Adrenal gland (tissue), 12 donors: Measurements from ENCODE around the gene NRXN3. TPM values are rescaled to one million over a fixed set of nuclear protein-coding genes. Genes with fewer than 3 reads are reported as not detected.

Experiments
- DNase-seq, 7 donors: peaks; one replicate each; pipeline ENCODE4 v3.0.0-alpha.2; 2019 to 2020
- H3K27ac ChIP-seq, 5 donors: fragments of 200-600 bp; sonication (generic) in 4 of 5; 1 replicate in 3 of 5; 2 replicates in 2 of 5; pipeline versions ENCODE4 v1.5.1 to v1.8.0; 2016 to 2020; ENCODE audit warnings: mild to moderate bottlenecking in 1 of 5
- H3K27me3 ChIP-seq: fragments of 200-600 bp; 2 replicates; pipeline ENCODE4 v1.8.0; 2021
- H3K36me3 ChIP-seq, 2 donors: fragments of 200-600 bp; replicated peaks in 1 of 2; 1 replicate in 1 of 2; 2 replicates in 1 of 2; pipeline versions ENCODE4 v1.5.1 to v1.8.0; 2018 to 2022
- H3K4me1 ChIP-seq, 2 donors: fragments of 200-600 bp; replicated peaks in 1 of 2; 1 replicate in 1 of 2; 2 replicates in 1 of 2; pipeline versions ENCODE4 v1.5.1 to v1.8.0; 2018 to 2021
- H3K4me3 ChIP-seq, 4 donors: fragments of 200-600 bp; sonication (generic) in 3 of 4; one replicate each; pipeline ENCODE4 v1.5.1; 2016 to 2018
- H3K9me3 ChIP-seq, 3 donors: fragments of 200-600 bp; sonication (generic) in 1 of 3; replicated peaks in 1 of 3; 1 replicate in 2 of 3; 2 replicates in 1 of 3; pipeline versions ENCODE4 v1.5.1 to v1.8.0; 2016 to 2021
- POLR2A ChIP-seq, 2 donors: fragments of 450-650 bp; IDR thresholded peaks; one replicate each; pipeline ENCODE4 v1.6.1; 2017; ENCODE audit warnings: antibody characterized with exemption in 2 of 2, mild to moderate bottlenecking in 2 of 2, moderate library complexity in 1 of 2
- WGBS, 4 donors: extraction: QIAGEN DNeasy Blood & Tissue Kit in 2 of 4; methylation state at CpG; one replicate each; pipeline versions ENCODE4 v1.1.5 to v1.1.7; 2013 to 2017; 5-methylcytosine and 5-hydroxymethylcytosine counted together
- intact Hi-C, 2 donors: fragments of 100-400 bp; cut with DNase I; formaldehyde crosslinking; loops; one replicate each; pipeline versions ENCODE4 v1.14.1 to v1.15.0; 2022 to 2023
- polyA plus RNA-seq, 3 donors: library from polyadenylated mRNA; stranded (reverse); fragments of 200-250 nt in 2 of 3; fragments of 350-450 nt in 1 of 3; fragmentation: Illumina TruSeq in 1 of 3; extraction: RNeasy Lipid Tissue Mini Kit (QIAGEN cat#74804) in 1 of 3; gene quantifications; one replicate each; pipeline ENCODE4 v1.2.3, GENCODE V29; 2013 to 2014
- total RNA-seq, 9 donors: library from RNA; depleted of rRNA in 4 of 9; stranded (reverse); fragments of >200 nt in 4 of 9; fragments of 120-200 nt in 1 of 9; fragmentation: NEBNext Ultra II Directional in 1 of 9; extraction: Animal tissue kit (Norgen Biotek cat#: 25700) in 1 of 9; gene quantifications; one replicate each; pipeline versions ENCODE4 v1.1.0 to v1.2.4, GENCODE V29; 2013 to 2023
- TF ChIP-seq, protein P1 (sequence below), 6 experiments: fragments of 450-650 bp in 4 of 6; fragments of 200-600 bp in 2 of 6; sonication (generic) in 1 of 6; IDR thresholded peaks; 1 replicate in 5 of 6; 2 replicates in 1 of 6; pipeline versions ENCODE4 v1.5.1 to v1.8.0; 2016 to 2021; ENCODE audit warnings: antibody characterized with exemption in 6 of 6, mild to moderate bottlenecking in 2 of 6, moderate library complexity in 1 of 6
- donor health status: healthy with polysubstance abuse.
- donor health status: Bipolar disorder and iron deficiency.
- donor health status: DM: yes; HTN: yes; CAD: no.
- donor health status: DM: no; HTN: no; CAD: no.
- donor health status: DM: no; HTN: no; CAD: no.
- donor health status: DM: yes; HTN: yes; CAD: no.

NRXN3 gene
- total and polyA plus RNA-seq, 12 donors, result 0.09 to 8.5 (median 1.6) TPM

DNA sequence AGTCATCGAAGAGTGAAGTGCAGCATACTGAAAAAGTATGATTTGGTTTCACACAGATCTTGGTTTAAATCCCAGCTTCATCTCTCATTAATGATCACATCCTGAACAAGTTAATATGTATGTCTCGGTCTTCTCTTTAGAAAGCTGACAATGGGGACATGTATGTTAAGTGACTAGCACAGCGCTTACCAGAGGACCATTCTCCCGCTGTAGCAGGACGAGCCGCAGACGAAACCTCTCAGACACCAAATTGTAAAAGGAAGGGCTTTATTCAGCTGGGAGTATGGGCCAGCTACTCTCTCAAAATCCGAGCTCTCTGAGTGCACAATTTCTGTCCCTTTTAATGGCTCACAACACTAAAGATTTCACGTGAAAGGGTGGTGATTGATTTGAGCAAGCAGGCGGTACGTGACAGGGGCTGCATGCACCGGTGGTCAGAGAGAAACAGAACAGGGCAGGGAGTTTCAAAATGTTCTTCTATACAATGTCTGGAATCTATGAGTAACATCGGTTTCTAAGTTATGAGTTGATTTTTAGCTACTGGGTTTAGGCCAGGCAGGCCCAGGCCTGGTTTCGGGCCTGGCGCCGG, 1358.7 kb downstream of the NRXN3 start:
- intact Hi-C loops, result no loop called here

GRCh38 chr14:79530555-79530954, 1360.4 kb downstream of the NRXN3 start:
- 80 to 97% (median 87%) methylated on average over 1 of the region's 1 CpG for WGBS, 4 donors
- no peak for DNase-seq
- H3K4me3 ChIP-seq, result no peak overlapping the region
- TF ChIP-seq POLR2A (IDR thresholded peaks at IDR 0.05), result no peak
- TF ChIP-seq, protein P1, sequence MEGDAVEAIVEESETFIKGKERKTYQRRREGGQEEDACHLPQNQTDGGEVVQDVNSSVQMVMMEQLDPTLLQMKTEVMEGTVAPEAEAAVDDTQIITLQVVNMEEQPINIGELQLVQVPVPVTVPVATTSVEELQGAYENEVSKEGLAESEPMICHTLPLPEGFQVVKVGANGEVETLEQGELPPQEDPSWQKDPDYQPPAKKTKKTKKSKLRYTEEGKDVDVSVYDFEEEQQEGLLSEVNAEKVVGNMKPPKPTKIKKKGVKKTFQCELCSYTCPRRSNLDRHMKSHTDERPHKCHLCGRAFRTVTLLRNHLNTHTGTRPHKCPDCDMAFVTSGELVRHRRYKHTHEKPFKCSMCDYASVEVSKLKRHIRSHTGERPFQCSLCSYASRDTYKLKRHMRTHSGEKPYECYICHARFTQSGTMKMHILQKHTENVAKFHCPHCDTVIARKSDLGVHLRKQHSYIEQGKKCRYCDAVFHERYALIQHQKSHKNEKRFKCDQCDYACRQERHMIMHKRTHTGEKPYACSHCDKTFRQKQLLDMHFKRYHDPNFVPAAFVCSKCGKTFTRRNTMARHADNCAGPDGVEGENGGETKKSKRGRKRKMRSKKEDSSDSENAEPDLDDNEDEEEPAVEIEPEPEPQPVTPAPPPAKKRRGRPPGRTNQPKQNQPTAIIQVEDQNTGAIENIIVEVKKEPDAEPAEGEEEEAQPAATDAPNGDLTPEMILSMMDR (IDR thresholded peaks at IDR 0.05), result no peak
- no peaks in the 10 kb centered on the region for H3K36me3 ChIP-seq
- no peak overlapping the region for H3K27ac ChIP-seq
- no peaks in the 10 kb centered on the region for H3K27me3 ChIP-seq
- intact Hi-C loops, result no loop called here
- no peaks in the 10 kb centered on the region for H3K4me1 ChIP-seq
- no peaks in the 10 kb centered on the region for H3K9me3 ChIP-seq

More for the DNA sequence above, 1358.7 kb downstream of the NRXN3 start:
- Histone ChIP-seq H3K4me3 (no peak overlapping the region), H3K27me3 (no peaks in the 10 kb centered on the region), H3K36me3 (no peaks in the 10 kb centered on the region), H3K27ac (no peak overlapping the region), H3K9me3 (no peaks in the 10 kb centered on the region), H3K4me1 (no peaks in the 10 kb centered on the region)
- no peak for DNase-seq
- TF ChIP-seq, protein P1 (IDR thresholded peaks at IDR 0.05), result no peak
- TF ChIP-seq POLR2A (IDR thresholded peaks at IDR 0.05), result no peak
- WGBS, 4 donors, result 87 to 92% (median 89%) methylated on average over 16 of the region's 16 CpGs

GRCh38 chr14:79534703-79535353, 1364.7 kb downstream of the NRXN3 start:
- Histone ChIP-seq H3K27me3 (no peaks in the 10 kb centered on the region), H3K36me3 (no peaks in the 10 kb centered on the region), H3K4me3 (no peak overlapping the region), H3K9me3 (no peaks in the 10 kb centered on the region), H3K27ac (no peak overlapping the region), H3K4me1 (no peaks in the 10 kb centered on the region)
- TF ChIP-seq, protein P1 (IDR thresholded peaks at IDR 0.05), result no peak
- TF ChIP-seq POLR2A (IDR thresholded peaks at IDR 0.05), result no peak
- 62 to 73% (median 63%) methylated on average over 8 of the region's 8 CpGs for WGBS, 4 donors
- DNase-seq, result no peak
- intact Hi-C loops, result no loop called here

DNA sequence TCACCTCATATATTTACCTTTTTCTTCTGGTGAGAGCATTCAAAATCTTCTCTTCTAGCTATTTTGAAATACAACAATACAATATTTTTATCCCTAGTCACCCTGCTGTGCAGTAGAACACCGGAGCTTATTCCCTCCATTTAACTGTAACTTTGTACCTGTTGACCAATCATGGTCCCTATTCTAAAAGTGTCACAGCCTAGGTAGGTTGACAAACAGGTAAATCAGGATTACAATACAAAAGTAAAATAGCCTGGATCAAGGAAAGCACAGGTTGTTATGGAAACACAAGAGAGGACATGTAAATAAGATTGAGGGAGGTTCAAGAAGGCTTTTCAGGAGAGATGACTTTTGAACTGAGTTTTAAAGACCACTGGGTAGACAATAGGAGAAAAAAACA, 1370.2 kb downstream of the NRXN3 start:
- intact Hi-C loops, result no loop called here
- no peaks in the 10 kb centered on the region for H3K27me3 ChIP-seq
- H3K27ac ChIP-seq, result no peak overlapping the region
- WGBS, 4 donors, result 88 to 92% (median 89%) methylated on average over 1 of the region's 1 CpG
- H3K4me3 ChIP-seq, result no peak overlapping the region
- DNase-seq, result no peak
- H3K36me3 ChIP-seq, result no peaks in the 10 kb centered on the region
- TF ChIP-seq, protein P1 (IDR thresholded peaks at IDR 0.05), result no peak
- TF ChIP-seq POLR2A (IDR thresholded peaks at IDR 0.05), result no peak
- no peaks in the 10 kb centered on the region for H3K9me3 ChIP-seq
- no peaks in the 10 kb centered on the region for H3K4me1 ChIP-seq
